ENCODE data around the gene HMGCS2. TPM values are rescaled to one million over a fixed set of nuclear protein-coding genes. Genes with fewer than 3 reads are reported as not detected.

HMGCS2 gene
- total RNA-seq, 1 donor = not detected

- TF ChIP-seq, protein P1, sequence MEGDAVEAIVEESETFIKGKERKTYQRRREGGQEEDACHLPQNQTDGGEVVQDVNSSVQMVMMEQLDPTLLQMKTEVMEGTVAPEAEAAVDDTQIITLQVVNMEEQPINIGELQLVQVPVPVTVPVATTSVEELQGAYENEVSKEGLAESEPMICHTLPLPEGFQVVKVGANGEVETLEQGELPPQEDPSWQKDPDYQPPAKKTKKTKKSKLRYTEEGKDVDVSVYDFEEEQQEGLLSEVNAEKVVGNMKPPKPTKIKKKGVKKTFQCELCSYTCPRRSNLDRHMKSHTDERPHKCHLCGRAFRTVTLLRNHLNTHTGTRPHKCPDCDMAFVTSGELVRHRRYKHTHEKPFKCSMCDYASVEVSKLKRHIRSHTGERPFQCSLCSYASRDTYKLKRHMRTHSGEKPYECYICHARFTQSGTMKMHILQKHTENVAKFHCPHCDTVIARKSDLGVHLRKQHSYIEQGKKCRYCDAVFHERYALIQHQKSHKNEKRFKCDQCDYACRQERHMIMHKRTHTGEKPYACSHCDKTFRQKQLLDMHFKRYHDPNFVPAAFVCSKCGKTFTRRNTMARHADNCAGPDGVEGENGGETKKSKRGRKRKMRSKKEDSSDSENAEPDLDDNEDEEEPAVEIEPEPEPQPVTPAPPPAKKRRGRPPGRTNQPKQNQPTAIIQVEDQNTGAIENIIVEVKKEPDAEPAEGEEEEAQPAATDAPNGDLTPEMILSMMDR (IDR thresholded peaks at IDR 0.05; ENCODE audit: insufficient read depth, low read depth, low read length) = no peak
- DNase-seq (ENCODE audit: low read depth) = no peak
- no peak overlapping the region for H3K4me3 ChIP-seq (ENCODE audit: low read depth, low read length)
Measured at GRCh38 chr1:119740896-119741780, 27.6 kb downstream of the HMGCS2 start.

- H3K4me3 ChIP-seq (ENCODE audit: low read depth, low read length) = no peak overlapping the region
- no peak for DNase-seq (ENCODE audit: low read depth)
Measured at GRCh38 chr1:119740261-119740660, 28.4 kb downstream of the HMGCS2 start.

GRCh38 chr1:119739150-119739549, 29.6 kb downstream of the HMGCS2 start:
- no peak overlapping the region for H3K4me3 ChIP-seq (ENCODE audit: low read depth, low read length)
- TF ChIP-seq, protein P1 (IDR thresholded peaks at IDR 0.05; ENCODE audit: insufficient read depth, low read depth, low read length) = no peak
- DNase-seq (ENCODE audit: low read depth) = no peak

More at GRCh38 chr1:119740261-119740660, 28.4 kb downstream of the HMGCS2 start:
- TF ChIP-seq, protein P1 (IDR thresholded peaks at IDR 0.05; ENCODE audit: insufficient read depth, low read depth, low read length) = no peak

DNA sequence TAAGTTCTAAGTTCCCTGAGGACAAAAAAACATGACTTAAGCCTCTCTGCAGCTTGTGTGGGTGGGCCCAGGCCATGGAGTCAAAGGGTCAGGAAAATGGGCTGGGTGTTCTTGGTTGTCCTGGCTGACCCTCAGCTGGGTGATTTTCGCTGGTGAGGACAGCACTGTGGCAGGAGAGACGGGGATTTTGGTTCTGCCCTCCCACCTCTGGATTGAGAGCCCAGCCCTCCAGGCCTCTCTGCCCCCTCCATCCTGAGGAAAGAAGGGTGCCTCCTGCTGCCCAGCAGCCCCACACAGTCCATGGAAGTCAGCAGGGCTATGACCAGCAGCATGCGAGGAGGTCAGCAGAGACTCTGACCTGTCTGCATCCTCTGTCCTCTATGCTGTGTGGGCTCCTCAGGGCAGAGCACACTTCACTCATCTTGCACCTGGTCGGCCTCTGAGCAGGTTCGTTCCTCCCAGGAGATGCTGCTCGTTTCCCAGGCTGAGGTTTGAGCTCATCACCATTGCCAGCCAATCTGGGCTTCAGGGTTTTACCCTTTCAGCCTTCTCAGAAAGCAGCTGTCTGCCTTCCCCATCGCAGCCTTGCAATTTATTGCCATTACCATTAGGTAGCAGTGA, 30.5 kb downstream of the HMGCS2 start:
- H3K4me3 ChIP-seq (ENCODE audit: low read depth, low read length) = no peak overlapping the region
- DNase-seq (ENCODE audit: low read depth) = no peak
- TF ChIP-seq, protein P1 (IDR thresholded peaks at IDR 0.05; ENCODE audit: insufficient read depth, low read depth, low read length) = no peak

DNA sequence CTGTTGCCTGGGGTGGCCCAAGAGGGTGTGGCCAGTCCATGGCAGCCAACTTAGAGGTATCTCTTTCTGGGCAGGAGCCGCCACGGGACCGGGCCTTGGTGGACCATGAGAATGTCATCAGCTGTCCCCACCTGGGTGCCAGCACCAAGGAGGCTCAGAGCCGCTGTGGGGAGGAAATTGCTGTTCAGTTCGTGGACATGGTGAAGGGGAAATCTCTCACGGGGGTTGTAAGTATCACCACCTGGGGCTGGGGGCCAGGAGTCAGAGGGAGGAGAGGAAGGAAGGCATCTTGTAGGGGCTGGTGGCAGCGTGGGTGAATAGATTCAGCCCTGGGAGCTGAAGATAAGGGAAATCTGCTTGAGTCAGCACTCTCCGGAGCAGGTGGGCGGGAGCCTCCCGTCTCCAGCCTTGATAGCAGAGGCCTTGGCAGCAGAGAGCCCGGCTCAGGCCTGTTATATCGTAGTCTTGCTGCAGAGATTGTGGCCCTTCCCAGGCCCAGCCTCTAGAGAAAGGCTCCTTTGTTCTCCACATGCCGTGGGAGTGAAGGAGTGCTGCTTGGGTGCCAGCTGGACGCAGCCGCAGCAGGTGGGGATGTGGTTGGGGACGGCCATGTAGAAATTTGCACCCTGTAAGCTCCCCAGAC, 31.5 kb downstream of the HMGCS2 start:
- TF ChIP-seq, protein P1 (IDR thresholded peaks at IDR 0.05; ENCODE audit: insufficient read depth, low read depth, low read length) = no peak
- no peak for DNase-seq (ENCODE audit: low read depth)

GRCh38 chr1:119736649-119737039, 32.1 kb downstream of the HMGCS2 start:
- no peak for DNase-seq (ENCODE audit: low read depth)
- no peak overlapping the region for H3K4me3 ChIP-seq (ENCODE audit: low read depth, low read length)
- TF ChIP-seq, protein P1 (IDR thresholded peaks at IDR 0.05; ENCODE audit: insufficient read depth, low read depth, low read length) = no peak

More for the DNA sequence above, 31.5 kb downstream of the HMGCS2 start:
- no peak overlapping the region for H3K4me3 ChIP-seq (ENCODE audit: low read depth, low read length)
